ENCODE measurements around the gene ZNF428. TPM values are rescaled to one million over a fixed set of nuclear protein-coding genes. Genes with fewer than 3 reads are reported as not detected.

The ZNF428 gene
- total RNA-seq, 2 donors from 2014 or later: 24.4 to 31.6 TPM

- H3K27me3 ChIP-seq: no peaks in the 10 kb centered on the region
- no peak overlapping the region for H3K27ac ChIP-seq
- ATAC-seq: no peak
- no peak overlapping the region for H3K4me3 ChIP-seq
- DNase-seq: no peak
- peaks cover 17% of the 10 kb centered on the region for H3K4me1 ChIP-seq
- WGBS, 2 donors: 75 to 83% methylated on average over 4 of the region's 4 CpGs
- no peaks in the 10 kb centered on the region for H3K9me3 ChIP-seq
- H3K36me3 ChIP-seq (replicated peaks in 1 of 2; ENCODE audit: insufficient read depth in 1 of 2, low read depth in 2 of 2): no peaks in the 10 kb centered on the region
- intact Hi-C loops (cut with DNase I): no loop called here
- TF ChIP-seq CTCF (IDR thresholded peaks at IDR 0.05) (no peak), POLR2A (IDR thresholded peaks at IDR 0.05) (no peak)
Observed at GRCh38 chr19:43622070-43622469, 2.6 kb upstream of the ZNF428 start.

DNA sequence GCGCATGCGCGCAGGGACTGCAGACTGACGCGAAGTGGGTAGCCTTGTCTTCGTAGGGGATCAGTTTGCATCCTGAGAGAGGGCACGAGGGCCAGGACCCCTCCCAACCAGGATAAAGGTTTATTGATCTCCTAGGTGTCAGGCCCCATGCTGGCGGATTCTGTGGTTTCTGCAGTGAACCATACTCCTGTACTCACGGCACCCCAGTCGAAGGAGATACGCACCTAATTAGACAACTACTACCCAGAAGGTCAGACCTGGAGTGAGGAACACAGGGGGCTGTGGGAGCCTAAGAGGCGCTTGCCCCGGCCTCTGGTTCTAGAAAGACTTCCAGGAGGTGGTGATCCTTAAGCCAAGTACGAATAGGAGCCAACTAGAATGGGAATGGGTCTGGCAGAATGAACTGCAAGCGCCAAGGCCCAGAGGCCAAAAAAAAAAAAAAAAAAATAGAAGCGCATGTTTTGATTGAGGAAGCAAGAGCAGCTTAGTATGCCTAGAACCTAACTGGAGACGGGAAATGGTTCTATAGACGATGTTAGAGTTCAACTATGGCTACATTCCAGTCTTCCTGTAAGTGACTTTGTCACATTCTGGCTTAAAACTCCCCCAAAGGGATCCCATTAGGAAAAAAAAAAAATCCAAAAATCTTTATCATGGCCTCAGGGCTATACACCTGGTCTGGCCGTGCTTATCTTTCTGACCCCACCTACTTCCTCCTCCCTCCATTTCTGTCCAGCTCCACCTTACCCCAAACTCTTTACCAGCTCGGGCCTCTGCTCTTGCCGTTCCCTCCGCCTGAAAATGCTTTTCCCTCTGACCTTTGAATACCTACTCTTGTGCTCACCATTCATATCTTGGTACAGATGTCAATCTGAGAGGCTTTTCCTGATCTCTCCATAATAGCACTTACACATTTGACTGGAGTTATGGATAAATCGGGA is 902 bp upstream of the ZNF428 start:
- Histone ChIP-seq H3K27ac (peak overlapping the region; percentile 89 to 97 (median 92)), H3K4me1 (peaks cover 27% of the 10 kb centered on the region), H3K9me3 (no peaks in the 10 kb centered on the region), H3K4me3 (peak overlapping the region; percentile 48 to 74), H3K36me3 (replicated peaks in 1 of 2; ENCODE audit: insufficient read depth in 1 of 2, low read depth in 2 of 2) (no peaks in the 10 kb centered on the region), H3K27me3 (no peaks in the 10 kb centered on the region)
- DNase-seq: no peak
- peak; percentile 3 for ATAC-seq
- TF ChIP-seq POLR2A (IDR thresholded peaks at IDR 0.05) (no peak), CTCF (IDR thresholded peaks at IDR 0.05) (no peak)
- intact Hi-C loops (cut with DNase I): no loop called here
- WGBS, 2 donors: 35 to 61% methylated on average over 14 to 23 of the region's 23 CpGs

- intact Hi-C loops (cut with DNase I): no loop called here
- peak overlapping the region; percentile 89 to 97 (median 92) for H3K27ac ChIP-seq
- ATAC-seq: peak; percentile 13
- H3K4me1 ChIP-seq: peaks cover 28% of the 10 kb centered on the region
- H3K36me3 ChIP-seq (replicated peaks in 1 of 2; ENCODE audit: insufficient read depth in 1 of 2, low read depth in 2 of 2): no peaks in the 10 kb centered on the region
- WGBS, 2 donors: 0% methylated on average over 8 to 14 of the region's 14 CpGs
- H3K4me3 ChIP-seq: peak overlapping the region; percentile 48 to 74
- no peak for DNase-seq
- H3K9me3 ChIP-seq: no peaks in the 10 kb centered on the region
- no peaks in the 10 kb centered on the region for H3K27me3 ChIP-seq
- TF ChIP-seq POLR2A (IDR thresholded peaks at IDR 0.05): no peak
Observed at GRCh38 chr19:43618921-43619261, 538 bp downstream of the ZNF428 start.

DNA sequence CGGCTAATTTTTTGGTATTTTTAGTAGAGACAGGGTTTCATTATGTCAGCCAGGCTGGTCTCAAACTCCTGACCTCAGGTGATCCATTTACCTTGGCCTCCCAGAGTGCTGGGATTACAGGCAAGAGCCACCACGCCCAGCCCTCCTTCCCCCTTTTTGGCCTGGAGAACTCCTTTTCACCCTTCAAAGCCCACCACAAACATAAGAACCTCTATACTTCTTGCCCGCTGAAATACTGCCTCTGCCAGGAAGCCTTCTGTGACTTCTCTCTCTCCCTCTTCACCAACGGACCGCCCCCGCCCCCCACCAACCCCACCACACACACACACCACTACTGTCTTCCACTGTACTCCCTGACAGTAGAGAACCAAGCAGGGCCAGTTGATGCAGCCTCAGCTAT is 2.5 kb downstream of the ZNF428 start:
- no peak for ATAC-seq
- intact Hi-C loops (cut with DNase I): no loop called here
- WGBS, 2 donors: 86 to 99% methylated on average over 6 of the region's 6 CpGs
- no peak for TF ChIP-seq CTCF (IDR thresholded peaks at IDR 0.05)
- no peak for TF ChIP-seq POLR2A (IDR thresholded peaks at IDR 0.05)
- no peaks in the 10 kb centered on the region for H3K9me3 ChIP-seq
- no peak for DNase-seq
- peaks cover 0 to 5% of the 10 kb centered on the region in 2 donors for H3K36me3 ChIP-seq (replicated peaks in 1 of 2; ENCODE audit: insufficient read depth in 1 of 2, low read depth in 2 of 2)
- no peak overlapping the region for H3K27ac ChIP-seq
- H3K4me3 ChIP-seq: no peak overlapping the region
- peaks cover 28% of the 10 kb centered on the region for H3K4me1 ChIP-seq
- H3K27me3 ChIP-seq: no peaks in the 10 kb centered on the region

DNA sequence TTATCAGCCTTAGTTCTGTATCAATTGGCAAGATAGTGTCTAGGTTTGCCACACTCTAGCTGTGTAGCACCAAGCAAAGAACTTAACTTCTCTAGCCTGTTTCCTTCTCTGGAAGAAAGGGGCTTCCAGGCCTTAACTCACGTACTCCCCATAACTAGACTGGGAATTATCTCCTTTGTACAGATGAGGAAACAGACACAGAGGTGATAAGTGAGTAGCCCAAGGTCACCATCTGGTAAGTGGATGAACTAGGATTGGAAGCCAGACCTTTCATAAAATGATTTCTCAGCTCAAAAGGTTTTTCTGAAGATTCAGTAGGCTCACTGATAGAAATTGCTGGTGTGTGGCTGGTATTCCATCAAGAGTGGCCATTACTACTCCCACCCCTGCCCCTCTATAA is 3.1 kb downstream of the ZNF428 start:
- H3K27ac ChIP-seq: no peak overlapping the region
- H3K36me3 ChIP-seq (replicated peaks in 1 of 2; ENCODE audit: insufficient read depth in 1 of 2, low read depth in 2 of 2): peaks cover 0 to 5% of the 10 kb centered on the region in 2 donors
- H3K4me3 ChIP-seq: no peak overlapping the region
- intact Hi-C loops (cut with DNase I): no loop called here
- no peak for DNase-seq
- WGBS, 2 donors: 21 to 64% methylated on average over 1 of the region's 1 CpG
- no peak for TF ChIP-seq CTCF (IDR thresholded peaks at IDR 0.05)
- no peak for TF ChIP-seq POLR2A (IDR thresholded peaks at IDR 0.05)
- no peak for ATAC-seq
- no peaks in the 10 kb centered on the region for H3K27me3 ChIP-seq
- peaks cover 28% of the 10 kb centered on the region for H3K4me1 ChIP-seq
- no peaks in the 10 kb centered on the region for H3K9me3 ChIP-seq
